ENCODE measurements around the gene JAG1.
"Not testable (repeated sequence)": the region's sequence is repeated elsewhere in the genome, so short reads cannot be mapped to it uniquely, and the experiment has no call there.

Gene JAG1

GRCh38 chr20:10590446-10590845, 83.4 kb downstream of the JAG1 start:
- in situ Hi-C loops (cut with MboI; ENCODE audit: low sequenced_read_pairs), result not testable (repeated sequence)
